CD4-positive, alpha-beta T cell treated with Interleukin-4 for 1 hour (primary cell): ENCODE data around the gene NCOA1.
"Not testable (repeated sequence)": the region's sequence is repeated elsewhere in the genome, so short reads cannot be mapped to it uniquely, and the experiment has no call there.

Source experiments
- DNase-seq, 2 donors: peaks; one replicate each; pipeline ENCODE4 v3.0.0-alpha.2; 2020 to 2022

Gene NCOA1

GRCh38 chr2:24581971-24582370 is 90.9 kb downstream of the NCOA1 start:
- not testable (repeated sequence) for DNase-seq

- peak in 1 of 2 donors; percentile 32 for DNase-seq
These were observed 95.9 kb downstream of the NCOA1 start for GRCh38 chr2:24586955-24587354.

GRCh38 chr2:24588294-24588693 is 97.2 kb downstream of the NCOA1 start:
- no peak for DNase-seq

GRCh38 chr2:24592441-24593100 is 101.5 kb downstream of the NCOA1 start:
- no peak for DNase-seq

- no peak for DNase-seq
These were observed 103.2 kb downstream of the NCOA1 start for GRCh38 chr2:24594283-24594682.

GRCh38 chr2:24597181-24597870 is 106.3 kb downstream of the NCOA1 start:
- DNase-seq = no peak

GRCh38 chr2:24600140-24600539 is 109.1 kb downstream of the NCOA1 start:
- not testable (repeated sequence) for DNase-seq

- DNase-seq = no peak
These were observed 120.6 kb downstream of the NCOA1 start for GRCh38 chr2:24611631-24612030.

- DNase-seq = peak; percentile 38 to 55
These were observed 122.2 kb downstream of the NCOA1 start for GRCh38 chr2:24613154-24613814.

GRCh38 chr2:24616616-24617015 is 125.6 kb downstream of the NCOA1 start:
- DNase-seq = no peak

GRCh38 chr2:24617424-24617823 is 126.4 kb downstream of the NCOA1 start:
- DNase-seq = no peak

GRCh38 chr2:24618144-24618543 is 127.1 kb downstream of the NCOA1 start:
- DNase-seq = no peak

GRCh38 chr2:24618680-24619079 is 127.6 kb downstream of the NCOA1 start:
- DNase-seq = no peak

GRCh38 chr2:24620936-24621335 is 129.9 kb downstream of the NCOA1 start:
- DNase-seq = no peak

GRCh38 chr2:24621779-24622538 is 130.9 kb downstream of the NCOA1 start:
- no peak for DNase-seq

- no peak for DNase-seq
These were observed 132.5 kb downstream of the NCOA1 start for GRCh38 chr2:24623535-24623934.

- no peak for DNase-seq
These were observed 134.7 kb downstream of the NCOA1 start for GRCh38 chr2:24625728-24626127.

- DNase-seq = no peak
These were observed 135.1 kb downstream of the NCOA1 start for GRCh38 chr2:24626131-24626530.

GRCh38 chr2:24628746-24629145 is 137.7 kb downstream of the NCOA1 start:
- no peak for DNase-seq

- no peak for DNase-seq
These were observed 141.1 kb downstream of the NCOA1 start for GRCh38 chr2:24632172-24632571.

GRCh38 chr2:24635181-24635580 is 144.1 kb downstream of the NCOA1 start:
- DNase-seq = no peak

GRCh38 chr2:24638568-24638967 is 147.5 kb downstream of the NCOA1 start:
- no peak for DNase-seq

- no peak for DNase-seq
These were observed 151.3 kb downstream of the NCOA1 start for GRCh38 chr2:24642351-24642750.
